ENCODE data around the gene ANAPC2. TPM values are rescaled to one million over a fixed set of nuclear protein-coding genes. Genes with fewer than 3 reads are reported as not detected.

The ANAPC2 gene
- total and polyA plus RNA-seq, 4 donors, result 18.4 to 69.8 (median 44.2) TPM

- H3K27ac ChIP-seq (ENCODE audit: low read depth, low read length), result no peak overlapping the region
- peaks cover 49% of the 10 kb centered on the region for H3K36me3 ChIP-seq (ENCODE audit: control insufficient read depth, insufficient read depth, low read length)
- no CpG with 5 or more reads among the region's 14 CpGs for WGBS (ENCODE audit: insufficient coverage)
- no peak overlapping the region for H3K4me3 ChIP-seq (ENCODE audit: low read depth, low read length)
- peaks cover 36% of the 10 kb centered on the region for H3K4me1 ChIP-seq (ENCODE audit: control insufficient read depth, insufficient read depth, low read length)
- no peaks in the 10 kb centered on the region for H3K27me3 ChIP-seq (ENCODE audit: control insufficient read depth, insufficient read depth, low read length)
- H3K9me3 ChIP-seq (ENCODE audit: control insufficient read depth, insufficient read depth, low read length), result no peaks in the 10 kb centered on the region
- no peak for DNase-seq (ENCODE audit: low read depth in 4 of 6, low spot score in 6 of 6)
Observed at GRCh38 chr9:137221095-137221505, 32.7 kb upstream of the ANAPC2 start.

- Histone ChIP-seq H3K4me3 (ENCODE audit: low read depth, low read length) (no peak overlapping the region), H3K9me3 (ENCODE audit: control insufficient read depth, insufficient read depth, low read length) (no peaks in the 10 kb centered on the region), H3K36me3 (ENCODE audit: control insufficient read depth, insufficient read depth, low read length) (peaks cover 55% of the 10 kb centered on the region), H3K4me1 (ENCODE audit: control insufficient read depth, insufficient read depth, low read length) (peaks cover 36% of the 10 kb centered on the region), H3K27me3 (ENCODE audit: control insufficient read depth, insufficient read depth, low read length) (no peaks in the 10 kb centered on the region), H3K27ac (ENCODE audit: low read depth, low read length) (no peak overlapping the region)
- WGBS (ENCODE audit: insufficient coverage), result 88% methylated on average over 51 of the region's 52 CpGs
- DNase-seq (ENCODE audit: low read depth in 4 of 6, low spot score in 6 of 6), result no peak
Observed at GRCh38 chr9:137220317-137221094, 32.1 kb upstream of the ANAPC2 start.

- H3K4me1 ChIP-seq (ENCODE audit: control insufficient read depth, insufficient read depth, low read length), result peaks cover 34% of the 10 kb centered on the region
- H3K36me3 ChIP-seq (ENCODE audit: control insufficient read depth, insufficient read depth, low read length), result peaks cover 61% of the 10 kb centered on the region
- H3K9me3 ChIP-seq (ENCODE audit: control insufficient read depth, insufficient read depth, low read length), result no peaks in the 10 kb centered on the region
- WGBS (ENCODE audit: insufficient coverage), result 94% methylated on average over 10 of the region's 10 CpGs
- no peak overlapping the region for H3K4me3 ChIP-seq (ENCODE audit: low read depth, low read length)
- no peak overlapping the region for H3K27ac ChIP-seq (ENCODE audit: low read depth, low read length)
- no peaks in the 10 kb centered on the region for H3K27me3 ChIP-seq (ENCODE audit: control insufficient read depth, insufficient read depth, low read length)
- DNase-seq (ENCODE audit: low read depth in 4 of 6, low spot score in 6 of 6), result no peak
Observed at GRCh38 chr9:137219757-137220316, 31.5 kb upstream of the ANAPC2 start.

GRCh38 chr9:137218754-137219271, 30.5 kb upstream of the ANAPC2 start:
- H3K9me3 ChIP-seq (ENCODE audit: control insufficient read depth, insufficient read depth, low read length), result no peaks in the 10 kb centered on the region
- WGBS (ENCODE audit: insufficient coverage), result 87% methylated on average over 12 of the region's 12 CpGs
- H3K36me3 ChIP-seq (ENCODE audit: control insufficient read depth, insufficient read depth, low read length), result peaks cover 72% of the 10 kb centered on the region
- peaks cover 29% of the 10 kb centered on the region for H3K4me1 ChIP-seq (ENCODE audit: control insufficient read depth, insufficient read depth, low read length)
- DNase-seq (ENCODE audit: low read depth in 4 of 6, low spot score in 6 of 6), result no peak
- H3K27ac ChIP-seq (ENCODE audit: low read depth, low read length), result no peak overlapping the region
- no peak overlapping the region for H3K4me3 ChIP-seq (ENCODE audit: low read depth, low read length)
- H3K27me3 ChIP-seq (ENCODE audit: control insufficient read depth, insufficient read depth, low read length), result no peaks in the 10 kb centered on the region

GRCh38 chr9:137218212-137218753, 29.9 kb upstream of the ANAPC2 start:
- Histone ChIP-seq H3K4me1 (ENCODE audit: control insufficient read depth, insufficient read depth, low read length) (peaks cover 26% of the 10 kb centered on the region), H3K4me3 (ENCODE audit: low read depth, low read length) (no peak overlapping the region), H3K27ac (ENCODE audit: low read depth, low read length) (no peak overlapping the region), H3K9me3 (ENCODE audit: control insufficient read depth, insufficient read depth, low read length) (no peaks in the 10 kb centered on the region), H3K27me3 (ENCODE audit: control insufficient read depth, insufficient read depth, low read length) (no peaks in the 10 kb centered on the region), H3K36me3 (ENCODE audit: control insufficient read depth, insufficient read depth, low read length) (peaks cover 77% of the 10 kb centered on the region)
- no peak for DNase-seq (ENCODE audit: low read depth in 4 of 6, low spot score in 6 of 6)
- 96% methylated on average over 30 of the region's 30 CpGs for WGBS (ENCODE audit: insufficient coverage)

- H3K4me3 ChIP-seq (ENCODE audit: low read depth, low read length), result no peak overlapping the region
- no peak for DNase-seq (ENCODE audit: low read depth in 4 of 6, low spot score in 6 of 6)
- H3K27me3 ChIP-seq (ENCODE audit: control insufficient read depth, insufficient read depth, low read length), result no peaks in the 10 kb centered on the region
- H3K9me3 ChIP-seq (ENCODE audit: control insufficient read depth, insufficient read depth, low read length), result no peaks in the 10 kb centered on the region
- H3K4me1 ChIP-seq (ENCODE audit: control insufficient read depth, insufficient read depth, low read length), result peaks cover 19% of the 10 kb centered on the region
- peaks cover 84% of the 10 kb centered on the region for H3K36me3 ChIP-seq (ENCODE audit: control insufficient read depth, insufficient read depth, low read length)
- 76% methylated on average over 36 of the region's 36 CpGs for WGBS (ENCODE audit: insufficient coverage)
- H3K27ac ChIP-seq (ENCODE audit: low read depth, low read length), result no peak overlapping the region
Observed at GRCh38 chr9:137217276-137218211, 29.2 kb upstream of the ANAPC2 start.

- H3K36me3 ChIP-seq (ENCODE audit: control insufficient read depth, insufficient read depth, low read length), result peaks cover 96% of the 10 kb centered on the region
- no peaks in the 10 kb centered on the region for H3K9me3 ChIP-seq (ENCODE audit: control insufficient read depth, insufficient read depth, low read length)
- 92% methylated on average over 30 of the region's 30 CpGs for WGBS (ENCODE audit: insufficient coverage)
- H3K27me3 ChIP-seq (ENCODE audit: control insufficient read depth, insufficient read depth, low read length), result no peaks in the 10 kb centered on the region
- peaks cover 12% of the 10 kb centered on the region for H3K4me1 ChIP-seq (ENCODE audit: control insufficient read depth, insufficient read depth, low read length)
- DNase-seq (ENCODE audit: low read depth in 4 of 6, low spot score in 6 of 6), result no peak
- no peak overlapping the region for H3K4me3 ChIP-seq (ENCODE audit: low read depth, low read length)
- no peak overlapping the region for H3K27ac ChIP-seq (ENCODE audit: low read depth, low read length)
Observed at GRCh38 chr9:137216188-137216965, 28.0 kb upstream of the ANAPC2 start.

GRCh38 chr9:137215196-137215986, 27.0 kb upstream of the ANAPC2 start:
- Histone ChIP-seq H3K9me3 (ENCODE audit: control insufficient read depth, insufficient read depth, low read length) (no peaks in the 10 kb centered on the region), H3K36me3 (ENCODE audit: control insufficient read depth, insufficient read depth, low read length) (peaks cover 98% of the 10 kb centered on the region), H3K27ac (ENCODE audit: low read depth, low read length) (no peak overlapping the region), H3K27me3 (ENCODE audit: control insufficient read depth, insufficient read depth, low read length) (no peaks in the 10 kb centered on the region), H3K4me1 (ENCODE audit: control insufficient read depth, insufficient read depth, low read length) (peaks cover 5% of the 10 kb centered on the region), H3K4me3 (ENCODE audit: low read depth, low read length) (no peak overlapping the region)
- DNase-seq (ENCODE audit: low read depth in 4 of 6, low spot score in 6 of 6), result no peak
- WGBS (ENCODE audit: insufficient coverage), result 98% methylated on average over 21 of the region's 22 CpGs

Measured in spinal cord (tissue), 10 donors.